ENCODE data around the gene AMPH.

- TF ChIP-seq POLR2AphosphoS5 (IDR thresholded peaks at IDR 0.05), result no peak
- no peak for TF ChIP-seq POLR2A (IDR thresholded peaks at IDR 0.05; ENCODE audit: low read depth)
- TF ChIP-seq EP300 (IDR thresholded peaks at IDR 0.05), result no peak
Observed at GRCh38 chr7:38372290-38372689, 258.9 kb downstream of the AMPH start.

Data from esophagus muscularis mucosa (tissue), 3 donors.